AG09309 (cell line): ENCODE measurements around the gene ADK.

Experiments
- DNase-seq: peaks from one replicate; pipeline ENCODE4 v3.0.0-alpha.2; 2010; ENCODE audit warnings: low read depth
- H3K4me3 ChIP-seq: 2 replicates; pipeline ENCODE4 v1.5.1; 2011; ENCODE audit warnings: mild to moderate bottlenecking, low read depth, low read length, moderate library complexity; ENCODE audit not compliant: control insufficient read depth
- CTCF ChIP-seq: IDR thresholded peaks from 2 replicates; pipeline ENCODE4 v1.5.1; 2011; ENCODE audit warnings: mild to moderate bottlenecking, low read depth, low read length, inconsistent platforms; ENCODE audit not compliant: insufficient read depth, control insufficient read depth; ENCODE audit errors: missing control alignments

Gene ADK

GRCh38 chr10:74705358-74705980, 554.4 kb downstream of the ADK start:
- DNase-seq: no peak
- H3K4me3 ChIP-seq: no peak overlapping the region
- TF ChIP-seq CTCF: no peak

GRCh38 chr10:74706966-74707365, 555.9 kb downstream of the ADK start:
- TF ChIP-seq CTCF: no peak
- H3K4me3 ChIP-seq: no peak overlapping the region
- DNase-seq: no peak

GRCh38 chr10:74708246-74708645, 557.2 kb downstream of the ADK start:
- DNase-seq: no peak
- no peak overlapping the region for H3K4me3 ChIP-seq
- TF ChIP-seq CTCF: no peak

GRCh38 chr10:74718208-74718607, 567.2 kb downstream of the ADK start:
- DNase-seq: no peak
- TF ChIP-seq CTCF: no peak
- no peak overlapping the region for H3K4me3 ChIP-seq

- no peak overlapping the region for H3K4me3 ChIP-seq
- no peak for DNase-seq
- no peak for TF ChIP-seq CTCF
Measured at GRCh38 chr10:74728225-74728624, 577.2 kb downstream of the ADK start.

GRCh38 chr10:74730246-74730645, 579.2 kb downstream of the ADK start:
- TF ChIP-seq CTCF: no peak
- no peak overlapping the region for H3K4me3 ChIP-seq
- no peak for DNase-seq

- no peak for TF ChIP-seq CTCF
- H3K4me3 ChIP-seq: no peak overlapping the region
- no peak for DNase-seq
Measured at GRCh38 chr10:74733612-74734011, 582.6 kb downstream of the ADK start.
